Activated CD4-positive, alpha-beta T cell treated with anti-CD3 and anti-CD28 coated beads, Interleukin-2, amount 10 ng/mL, durations not matched to agents 7 days and 5 days (primary cell): ENCODE results near the gene ACTL10. TPM values are rescaled to one million over a fixed set of nuclear protein-coding genes. Genes with fewer than 3 reads are reported as not detected.
"Not testable (repeated sequence)": the region's sequence is repeated elsewhere in the genome, so short reads cannot be mapped to it uniquely, and the experiment has no call there.

Experiments used
- CTCF ChIA-PET: fragments of 350-600 bp; sonication (Branson Sonifier 250); formaldehyde crosslinking; loops from one replicate; lab custom pipeline; 2021; ENCODE audit warnings: antibody characterized with exemption; lab: Charles Lee
- POLR2A ChIA-PET: fragments of 350-600 bp; sonication (Branson Sonifier 250); formaldehyde crosslinking; loops from one replicate; lab custom pipeline; 2021; ENCODE audit warnings: antibody characterized with exemption; lab: Charles Lee
- DNase-seq: peaks from one replicate; pipeline ENCODE4 v3.0.0-alpha.2; 2020
- H3K27ac Mint-ChIP-seq: one replicate; pipeline ENCODE4 v1.8.0; 2021; ENCODE audit warnings: mild to moderate bottlenecking, moderate library complexity, mixed read lengths
- H3K27me3 Mint-ChIP-seq: one replicate; pipeline ENCODE4 v1.8.0; 2021; ENCODE audit warnings: mixed read lengths
- H3K36me3 Mint-ChIP-seq: one replicate; pipeline ENCODE4 v1.8.0; 2021; ENCODE audit warnings: low read depth, mixed read lengths
- H3K4me1 Mint-ChIP-seq: one replicate; pipeline ENCODE4 v1.8.0; 2021; ENCODE audit warnings: mixed read lengths
- H3K4me3 Mint-ChIP-seq: one replicate; pipeline ENCODE4 v1.8.0; 2021; ENCODE audit warnings: mild to moderate bottlenecking, moderate library complexity, mixed read lengths
- H3K9me3 Mint-ChIP-seq: one replicate; pipeline ENCODE4 v1.8.0; 2021; ENCODE audit warnings: mixed read lengths
- total RNA-seq, 2 experiments: library from RNA; stranded (reverse); gene quantifications; one replicate each; pipeline ENCODE4 v1.2.3, GENCODE V29; 2021

Gene ACTL10
- total RNA-seq, 2 experiments from 2014 or later = 2.4 to 4.1 TPM

- H3K9me3 Mint-ChIP-seq, CTCF ChIA-PET, H3K4me3 Mint-ChIP-seq, H3K4me1 Mint-ChIP-seq, H3K27me3 Mint-ChIP-seq, POLR2A ChIA-PET, DNase-seq, H3K27ac Mint-ChIP-seq: not testable (repeated sequence)
- H3K36me3 Mint-ChIP-seq = peaks cover 11% of the 10 kb centered on the region
Measured at GRCh38 chr20:33698966-33699365, 32.2 kb downstream of the ACTL10 start.

- CTCF ChIA-PET, POLR2A ChIA-PET, H3K9me3 Mint-ChIP-seq, DNase-seq, H3K27me3 Mint-ChIP-seq, H3K27ac Mint-ChIP-seq, H3K4me1 Mint-ChIP-seq, H3K4me3 Mint-ChIP-seq: not testable (repeated sequence)
- H3K36me3 Mint-ChIP-seq = peaks cover 11% of the 10 kb centered on the region
Measured at GRCh38 chr20:33700696-33701441, 34.1 kb downstream of the ACTL10 start.

- H3K27ac Mint-ChIP-seq = no peak overlapping the region
Measured at GRCh38 chr20:33701629-33702450, 35.1 kb downstream of the ACTL10 start.

GRCh38 chr20:33702861-33703260 lies 36.1 kb downstream of the ACTL10 start:
- Mint-ChIP-seq H3K9me3 (peaks cover 3% of the 10 kb centered on the region), H3K4me1 (no peaks in the 10 kb centered on the region), H3K4me3 (no peak overlapping the region), H3K27me3 (no peaks in the 10 kb centered on the region), H3K27ac (no peak overlapping the region), H3K36me3 (peaks cover 19% of the 10 kb centered on the region)
- DNase-seq = no peak
- POLR2A ChIA-PET = no interaction called here
- CTCF ChIA-PET = interaction anchor here (0.6 to 1.0 kb wide), 2 partner anchors 18 to 33 kb away, joined by 3 to 6 read pairs; no protein-coding TSS in a partner anchor

More at GRCh38 chr20:33701629-33702450, 35.1 kb downstream of the ACTL10 start:
- Mint-ChIP-seq H3K27me3 (no peaks in the 10 kb centered on the region), H3K9me3 (peaks cover 3% of the 10 kb centered on the region), H3K4me1 (no peaks in the 10 kb centered on the region), H3K36me3 (peaks cover 11% of the 10 kb centered on the region), H3K4me3 (no peak overlapping the region)
- ChIA-PET POLR2A (no interaction called here), CTCF (interaction anchor here (0.6 to 1.0 kb wide), 2 partner anchors 19 to 34 kb away, joined by 3 to 6 read pairs; no protein-coding TSS in a partner anchor)
- DNase-seq = no peak

GRCh38 chr20:33703498-33704137 lies 36.9 kb downstream of the ACTL10 start:
- peaks cover 16% of the 10 kb centered on the region for H3K36me3 Mint-ChIP-seq
- H3K27me3 Mint-ChIP-seq = no peaks in the 10 kb centered on the region
- H3K4me1 Mint-ChIP-seq = no peaks in the 10 kb centered on the region
- no peak for DNase-seq
- no peaks in the 10 kb centered on the region for H3K9me3 Mint-ChIP-seq
- POLR2A ChIA-PET = no interaction called here
- no peak overlapping the region for H3K4me3 Mint-ChIP-seq
- no peak overlapping the region for H3K27ac Mint-ChIP-seq
- CTCF ChIA-PET = interaction anchor here (1.5 to 2.4 kb wide), 2 partner anchors 16 to 18 kb away, joined by 4 to 10 read pairs; partner anchors contain the start of gene PXMP4

GRCh38 chr20:33704197-33704924 lies 37.6 kb downstream of the ACTL10 start:
- POLR2A ChIA-PET = no interaction called here
- CTCF ChIA-PET = interaction anchor here (1.5 to 2.4 kb wide), 2 partner anchors 15 to 19 kb away, joined by 4 to 10 read pairs; partner anchors contain the start of gene PXMP4

GRCh38 chr20:33707668-33708067 lies 40.9 kb downstream of the ACTL10 start:
- H3K27me3 Mint-ChIP-seq = no peaks in the 10 kb centered on the region
- DNase-seq = no peak
- no peak overlapping the region for H3K27ac Mint-ChIP-seq
- ChIA-PET POLR2A (no interaction called here), CTCF (no interaction called here)
- peaks cover 32% of the 10 kb centered on the region for H3K36me3 Mint-ChIP-seq
- H3K4me1 Mint-ChIP-seq = peaks cover 20% of the 10 kb centered on the region
- no peaks in the 10 kb centered on the region for H3K9me3 Mint-ChIP-seq
- no peak overlapping the region for H3K4me3 Mint-ChIP-seq

More at GRCh38 chr20:33704197-33704924, 37.6 kb downstream of the ACTL10 start:
- DNase-seq = no peak
- Mint-ChIP-seq H3K9me3 (no peaks in the 10 kb centered on the region), H3K27ac (no peak overlapping the region), H3K36me3 (peaks cover 16% of the 10 kb centered on the region), H3K4me1 (peaks cover 3% of the 10 kb centered on the region), H3K4me3 (no peak overlapping the region), H3K27me3 (no peaks in the 10 kb centered on the region)

GRCh38 chr20:33709398-33709797 lies 42.7 kb downstream of the ACTL10 start:
- Mint-ChIP-seq H3K9me3 (no peaks in the 10 kb centered on the region), H3K4me3 (no peak overlapping the region), H3K27ac (no peak overlapping the region), H3K4me1 (peaks cover 20% of the 10 kb centered on the region), H3K36me3 (peaks cover 39% of the 10 kb centered on the region), H3K27me3 (no peaks in the 10 kb centered on the region)
- ChIA-PET POLR2A (no interaction called here), CTCF (interaction anchor here (0.6 kb wide), 1 partner anchor 266 kb away, joined by 3 read pairs; the partner anchor contains the start of gene SNTA1)
- no peak for DNase-seq

GRCh38 chr20:33709905-33710541 lies 43.3 kb downstream of the ACTL10 start:
- POLR2A ChIA-PET = no interaction called here
- CTCF ChIA-PET = no interaction called here
- H3K27ac Mint-ChIP-seq = no peak overlapping the region
- DNase-seq = no peak
- H3K4me3 Mint-ChIP-seq = no peak overlapping the region
- peaks cover 20% of the 10 kb centered on the region for H3K4me1 Mint-ChIP-seq
- H3K36me3 Mint-ChIP-seq = peaks cover 39% of the 10 kb centered on the region
- no peaks in the 10 kb centered on the region for H3K27me3 Mint-ChIP-seq
- no peaks in the 10 kb centered on the region for H3K9me3 Mint-ChIP-seq

- Mint-ChIP-seq H3K27me3 (no peaks in the 10 kb centered on the region), H3K36me3 (peaks cover 42% of the 10 kb centered on the region), H3K9me3 (no peaks in the 10 kb centered on the region), H3K27ac (peak overlapping the region; percentile 7), H3K4me3 (no peak overlapping the region), H3K4me1 (peaks cover 20% of the 10 kb centered on the region)
- DNase-seq = no peak
- CTCF ChIA-PET = no interaction called here
- POLR2A ChIA-PET = no interaction called here
Measured at GRCh38 chr20:33710681-33711445, 44.1 kb downstream of the ACTL10 start.

GRCh38 chr20:33711446-33711738 lies 44.6 kb downstream of the ACTL10 start:
- Mint-ChIP-seq H3K27me3 (no peaks in the 10 kb centered on the region), H3K9me3 (no peaks in the 10 kb centered on the region), H3K27ac (no peak overlapping the region), H3K4me3 (no peak overlapping the region), H3K36me3 (peaks cover 47% of the 10 kb centered on the region), H3K4me1 (peaks cover 23% of the 10 kb centered on the region)
- POLR2A ChIA-PET = no interaction called here
- DNase-seq = no peak
- CTCF ChIA-PET = no interaction called here
